Measurements from ENCODE around the gene ADGRG1.

Gene ADGRG1

DNA sequence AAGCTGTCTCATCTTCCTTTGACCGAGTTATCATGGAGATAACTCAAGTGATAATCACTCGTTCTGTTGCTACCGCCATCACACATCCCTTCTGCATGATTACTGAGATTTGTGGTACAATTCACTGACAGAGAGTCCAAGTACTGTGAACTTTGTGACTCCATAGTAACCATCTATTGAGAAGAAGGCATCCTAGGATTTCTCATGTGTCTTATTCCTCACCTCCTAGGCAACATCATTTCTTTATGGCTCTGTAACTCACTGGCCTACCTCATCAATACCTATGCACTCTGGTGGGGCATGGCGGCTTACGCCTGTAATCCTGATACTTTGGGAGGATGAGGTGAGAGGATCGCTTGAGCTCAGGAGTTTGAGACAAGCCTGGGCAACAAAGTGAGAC lies 85.6 kb downstream of the ADGRG1 start:
- no peak for TF ChIP-seq ZFX (IDR thresholded peaks at IDR 0.05; ENCODE audit: borderline replicate concordance)
- TF ChIP-seq, protein P1, sequence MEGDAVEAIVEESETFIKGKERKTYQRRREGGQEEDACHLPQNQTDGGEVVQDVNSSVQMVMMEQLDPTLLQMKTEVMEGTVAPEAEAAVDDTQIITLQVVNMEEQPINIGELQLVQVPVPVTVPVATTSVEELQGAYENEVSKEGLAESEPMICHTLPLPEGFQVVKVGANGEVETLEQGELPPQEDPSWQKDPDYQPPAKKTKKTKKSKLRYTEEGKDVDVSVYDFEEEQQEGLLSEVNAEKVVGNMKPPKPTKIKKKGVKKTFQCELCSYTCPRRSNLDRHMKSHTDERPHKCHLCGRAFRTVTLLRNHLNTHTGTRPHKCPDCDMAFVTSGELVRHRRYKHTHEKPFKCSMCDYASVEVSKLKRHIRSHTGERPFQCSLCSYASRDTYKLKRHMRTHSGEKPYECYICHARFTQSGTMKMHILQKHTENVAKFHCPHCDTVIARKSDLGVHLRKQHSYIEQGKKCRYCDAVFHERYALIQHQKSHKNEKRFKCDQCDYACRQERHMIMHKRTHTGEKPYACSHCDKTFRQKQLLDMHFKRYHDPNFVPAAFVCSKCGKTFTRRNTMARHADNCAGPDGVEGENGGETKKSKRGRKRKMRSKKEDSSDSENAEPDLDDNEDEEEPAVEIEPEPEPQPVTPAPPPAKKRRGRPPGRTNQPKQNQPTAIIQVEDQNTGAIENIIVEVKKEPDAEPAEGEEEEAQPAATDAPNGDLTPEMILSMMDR (IDR thresholded peaks at IDR 0.05): no peak
- no peak overlapping the region for H3K27ac ChIP-seq
